A204.1 (cell line): ENCODE data around the gene DDX18.

Source experiments
- FAIRE-seq: peaks from 2 replicates; lab custom pipeline; 2012; peaks lifted over from hg19 to GRCh38; lab: Jason Lieb, UNC

DDX18 gene

GRCh38 chr2:117834992-117835391 is 20.5 kb downstream of the DDX18 start:
- no peak for FAIRE-seq

GRCh38 chr2:117835990-117836760 is 21.7 kb downstream of the DDX18 start:
- FAIRE-seq, result no peak

GRCh38 chr2:117845304-117845703 is 30.8 kb downstream of the DDX18 start:
- no peak for FAIRE-seq

GRCh38 chr2:117850015-117850414 is 35.5 kb downstream of the DDX18 start:
- no peak for FAIRE-seq

- no peak for FAIRE-seq
Observed at GRCh38 chr2:117850461-117850860, 36.0 kb downstream of the DDX18 start.

- FAIRE-seq, result no peak
Observed at GRCh38 chr2:117851969-117852368, 37.5 kb downstream of the DDX18 start.

- FAIRE-seq, result no peak
Observed at GRCh38 chr2:117853316-117853715, 38.8 kb downstream of the DDX18 start.

GRCh38 chr2:117853873-117854272 is 39.4 kb downstream of the DDX18 start:
- no peak for FAIRE-seq

GRCh38 chr2:117854610-117855009 is 40.1 kb downstream of the DDX18 start:
- no peak for FAIRE-seq

GRCh38 chr2:117855886-117856285 is 41.4 kb downstream of the DDX18 start:
- FAIRE-seq, result no peak

GRCh38 chr2:117856415-117857210 is 42.1 kb downstream of the DDX18 start:
- FAIRE-seq, result no peak

GRCh38 chr2:117858336-117858735 is 43.8 kb downstream of the DDX18 start:
- FAIRE-seq, result no peak

- no peak for FAIRE-seq
Observed at GRCh38 chr2:117858892-117859531, 44.5 kb downstream of the DDX18 start.

- FAIRE-seq, result no peak
Observed at GRCh38 chr2:117859532-117859911, 45.0 kb downstream of the DDX18 start.

GRCh38 chr2:117859924-117860647 is 45.6 kb downstream of the DDX18 start:
- no peak for FAIRE-seq

- no peak for FAIRE-seq
Observed at GRCh38 chr2:117862459-117862858, 48.0 kb downstream of the DDX18 start.

GRCh38 chr2:117875786-117876185 is 61.3 kb downstream of the DDX18 start:
- FAIRE-seq, result no peak

GRCh38 chr2:117879003-117879402 is 64.5 kb downstream of the DDX18 start:
- no peak for FAIRE-seq
